ENCODE measurements around the gene PAAF1. TPM values are rescaled to one million over a fixed set of nuclear protein-coding genes. Genes with fewer than 3 reads are reported as not detected.

Gene PAAF1
- total RNA-seq, 1 donor from 2014 or later = 38.6 TPM

GRCh38 chr11:73889019-73889418, 12.2 kb downstream of the PAAF1 start:
- Histone ChIP-seq H3K4me1 (no peaks in the 10 kb centered on the region), H3K4me2 (no peak overlapping the region), H4K20me1 (ENCODE audit: low read depth) (no peaks in the 10 kb centered on the region), H3K4me3 (no peak overlapping the region), H3F3A (ENCODE audit: low read depth) (no peaks in the 10 kb centered on the region), H3K27me3 (no peaks in the 10 kb centered on the region), H3K27ac (no peak overlapping the region), H3K9me3 (ENCODE audit: low read depth) (no peaks in the 10 kb centered on the region), H2AFZ (replicated peaks) (no peak overlapping the region), H3K36me3 (peaks cover 5% of the 10 kb centered on the region), H3K9ac (no peak overlapping the region), H3K79me2 (ENCODE audit: low read depth) (no peaks in the 10 kb centered on the region)
- no peaks in the 10 kb centered on the region for H3K4me1 Mint-ChIP-seq
- H3K4me3 Mint-ChIP-seq = no peak overlapping the region
- H3K36me3 Mint-ChIP-seq = peaks cover 14% of the 10 kb centered on the region
- no peaks in the 10 kb centered on the region for H3K9me3 Mint-ChIP-seq
- no peak overlapping the region for H3K27ac Mint-ChIP-seq
- no peaks in the 10 kb centered on the region for H3K27me3 Mint-ChIP-seq (ENCODE audit: insufficient read depth, low read depth)
- no peak for DNase-seq (ENCODE audit: low spot score)
- TF ChIP-seq EZH2 (IDR thresholded peaks at IDR 0.05) = no peak
- TF ChIP-seq, protein P1, sequence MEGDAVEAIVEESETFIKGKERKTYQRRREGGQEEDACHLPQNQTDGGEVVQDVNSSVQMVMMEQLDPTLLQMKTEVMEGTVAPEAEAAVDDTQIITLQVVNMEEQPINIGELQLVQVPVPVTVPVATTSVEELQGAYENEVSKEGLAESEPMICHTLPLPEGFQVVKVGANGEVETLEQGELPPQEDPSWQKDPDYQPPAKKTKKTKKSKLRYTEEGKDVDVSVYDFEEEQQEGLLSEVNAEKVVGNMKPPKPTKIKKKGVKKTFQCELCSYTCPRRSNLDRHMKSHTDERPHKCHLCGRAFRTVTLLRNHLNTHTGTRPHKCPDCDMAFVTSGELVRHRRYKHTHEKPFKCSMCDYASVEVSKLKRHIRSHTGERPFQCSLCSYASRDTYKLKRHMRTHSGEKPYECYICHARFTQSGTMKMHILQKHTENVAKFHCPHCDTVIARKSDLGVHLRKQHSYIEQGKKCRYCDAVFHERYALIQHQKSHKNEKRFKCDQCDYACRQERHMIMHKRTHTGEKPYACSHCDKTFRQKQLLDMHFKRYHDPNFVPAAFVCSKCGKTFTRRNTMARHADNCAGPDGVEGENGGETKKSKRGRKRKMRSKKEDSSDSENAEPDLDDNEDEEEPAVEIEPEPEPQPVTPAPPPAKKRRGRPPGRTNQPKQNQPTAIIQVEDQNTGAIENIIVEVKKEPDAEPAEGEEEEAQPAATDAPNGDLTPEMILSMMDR (IDR thresholded peaks at IDR 0.05) = no peak
- no peak for TF ChIP-seq EZH2phosphoT487 (IDR thresholded peaks at IDR 0.05)

- H3K27me3 ChIP-seq = no peaks in the 10 kb centered on the region
- H3K9me3 Mint-ChIP-seq = no peaks in the 10 kb centered on the region
- H3K9ac ChIP-seq = no peak overlapping the region
- peaks cover 13% of the 10 kb centered on the region for H3K36me3 Mint-ChIP-seq
- no peak overlapping the region for H3K4me2 ChIP-seq
- H3K9me3 ChIP-seq (ENCODE audit: low read depth) = no peaks in the 10 kb centered on the region
- TF ChIP-seq EZH2 (IDR thresholded peaks at IDR 0.05) (no peak), EZH2phosphoT487 (IDR thresholded peaks at IDR 0.05) (no peak)
- TF ChIP-seq, protein P1 (IDR thresholded peaks at IDR 0.05) = no peak
- no peaks in the 10 kb centered on the region for H4K20me1 ChIP-seq (ENCODE audit: low read depth)
- no peak for DNase-seq (ENCODE audit: low spot score)
- H3F3A ChIP-seq (ENCODE audit: low read depth) = no peaks in the 10 kb centered on the region
- H3K4me3 Mint-ChIP-seq = no peak overlapping the region
- no peak overlapping the region for H3K27ac Mint-ChIP-seq
- no peak overlapping the region for H3K27ac ChIP-seq
- H3K4me1 ChIP-seq = no peaks in the 10 kb centered on the region
- no peak overlapping the region for H2AFZ ChIP-seq (replicated peaks)
- H3K36me3 ChIP-seq = peaks cover 5% of the 10 kb centered on the region
- H3K27me3 Mint-ChIP-seq (ENCODE audit: insufficient read depth, low read depth) = no peaks in the 10 kb centered on the region
- no peaks in the 10 kb centered on the region for H3K79me2 ChIP-seq (ENCODE audit: low read depth)
- H3K4me3 ChIP-seq = no peak overlapping the region
- H3K4me1 Mint-ChIP-seq = no peaks in the 10 kb centered on the region
Observed at GRCh38 chr11:73889536-73889935, 12.7 kb downstream of the PAAF1 start.

DNA sequence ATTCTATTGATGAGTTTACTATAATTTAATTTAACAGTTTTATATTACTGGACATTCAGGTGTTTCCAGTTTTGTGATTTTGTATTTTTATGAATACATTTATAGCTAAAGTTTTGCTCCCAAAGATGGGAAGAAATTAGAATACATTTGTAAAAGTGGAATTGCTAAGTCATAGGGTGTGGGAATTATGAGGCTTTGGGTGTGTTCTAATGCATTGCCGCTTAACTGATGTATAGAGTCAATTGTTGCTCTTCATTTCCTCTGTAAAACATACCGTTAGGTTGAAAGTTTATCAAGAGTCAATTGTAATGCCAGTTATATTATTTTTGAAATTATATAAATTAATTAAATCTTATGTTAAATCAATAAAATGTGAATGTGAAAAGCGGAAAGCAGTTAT, 16.2 kb downstream of the PAAF1 start:
- Mint-ChIP-seq H3K4me3 (no peak overlapping the region), H3K27ac (no peak overlapping the region), H3K27me3 (ENCODE audit: insufficient read depth, low read depth) (no peaks in the 10 kb centered on the region), H3K9me3 (no peaks in the 10 kb centered on the region), H3K4me1 (no peaks in the 10 kb centered on the region), H3K36me3 (peaks cover 10% of the 10 kb centered on the region)
- Histone ChIP-seq H3K36me3 (peaks cover 10% of the 10 kb centered on the region), H3K27ac (no peak overlapping the region), H3K4me1 (no peaks in the 10 kb centered on the region), H3K9ac (no peak overlapping the region), H3F3A (ENCODE audit: low read depth) (no peaks in the 10 kb centered on the region), H3K9me3 (ENCODE audit: low read depth) (no peaks in the 10 kb centered on the region), H4K20me1 (ENCODE audit: low read depth) (no peaks in the 10 kb centered on the region), H3K27me3 (no peaks in the 10 kb centered on the region), H3K4me3 (no peak overlapping the region), H3K4me2 (no peak overlapping the region), H3K79me2 (ENCODE audit: low read depth) (no peaks in the 10 kb centered on the region), H2AFZ (replicated peaks) (no peak overlapping the region)
- no peak for TF ChIP-seq EZH2phosphoT487 (IDR thresholded peaks at IDR 0.05)
- TF ChIP-seq EZH2 (IDR thresholded peaks at IDR 0.05) = no peak
- TF ChIP-seq, protein P1 (IDR thresholded peaks at IDR 0.05) = no peak
- DNase-seq (ENCODE audit: low spot score) = no peak
